Panc1 (cell line): Measurements from ENCODE around the gene TRH.

Source experiments
- POLR2AphosphoS5 ChIP-seq: IDR thresholded peaks from 2 replicates; pipeline ENCODE4 v1.6.1; 2012; ENCODE audit warnings: mild to moderate bottlenecking, low read depth, low read length, moderate library complexity
- REST ChIP-seq, 2 experiments: IDR thresholded peaks; 2 replicates each; pipeline ENCODE4 v1.6.1; 2011 to 2012; ENCODE audit warnings: low read depth in 2 of 2, control low read depth in 1 of 2, low read length in 1 of 2, mild to moderate bottlenecking in 1 of 2, moderate library complexity in 1 of 2; ENCODE audit not compliant: insufficient read depth in 1 of 2
- TCF7L2 ChIP-seq: IDR thresholded peaks from 2 replicates; pipeline ENCODE4 v1.6.1; 2011; ENCODE audit warnings: mild to moderate bottlenecking, low read depth, low read length, inconsistent platforms
- TF ChIP-seq, protein P1 (sequence below): fragments of 450-650 bp; IDR thresholded peaks from 2 replicates; pipeline ENCODE4 v1.5.1; 2017; ENCODE audit warnings: mild to moderate bottlenecking

GRCh38 chr3:129947538-129948240, 26.8 kb upstream of the TRH start:
- TF ChIP-seq, protein P1, sequence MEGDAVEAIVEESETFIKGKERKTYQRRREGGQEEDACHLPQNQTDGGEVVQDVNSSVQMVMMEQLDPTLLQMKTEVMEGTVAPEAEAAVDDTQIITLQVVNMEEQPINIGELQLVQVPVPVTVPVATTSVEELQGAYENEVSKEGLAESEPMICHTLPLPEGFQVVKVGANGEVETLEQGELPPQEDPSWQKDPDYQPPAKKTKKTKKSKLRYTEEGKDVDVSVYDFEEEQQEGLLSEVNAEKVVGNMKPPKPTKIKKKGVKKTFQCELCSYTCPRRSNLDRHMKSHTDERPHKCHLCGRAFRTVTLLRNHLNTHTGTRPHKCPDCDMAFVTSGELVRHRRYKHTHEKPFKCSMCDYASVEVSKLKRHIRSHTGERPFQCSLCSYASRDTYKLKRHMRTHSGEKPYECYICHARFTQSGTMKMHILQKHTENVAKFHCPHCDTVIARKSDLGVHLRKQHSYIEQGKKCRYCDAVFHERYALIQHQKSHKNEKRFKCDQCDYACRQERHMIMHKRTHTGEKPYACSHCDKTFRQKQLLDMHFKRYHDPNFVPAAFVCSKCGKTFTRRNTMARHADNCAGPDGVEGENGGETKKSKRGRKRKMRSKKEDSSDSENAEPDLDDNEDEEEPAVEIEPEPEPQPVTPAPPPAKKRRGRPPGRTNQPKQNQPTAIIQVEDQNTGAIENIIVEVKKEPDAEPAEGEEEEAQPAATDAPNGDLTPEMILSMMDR, result no peak
- TF ChIP-seq POLR2AphosphoS5, result no peak
- TF ChIP-seq REST (IDR thresholded peaks at IDR 0.05; ENCODE audit: insufficient read depth in 1 of 2, low read depth in 2 of 2, low read length in 1 of 2), result no peak
- no peak for TF ChIP-seq TCF7L2
